ENCODE data around the gene RNASEH2A. TPM values are rescaled to one million over a fixed set of nuclear protein-coding genes. Genes with fewer than 3 reads are reported as not detected.
A peak's percentile ranks its signal among the peaks of the same experiment; 100 is the strongest.

RNASEH2A gene
- total and polyA plus RNA-seq, 2 of the 13 experiments (the other 11 are each of a cell fraction or from before 2014, with no cell fraction given), result 25.1 to 35.8 TPM

DNA sequence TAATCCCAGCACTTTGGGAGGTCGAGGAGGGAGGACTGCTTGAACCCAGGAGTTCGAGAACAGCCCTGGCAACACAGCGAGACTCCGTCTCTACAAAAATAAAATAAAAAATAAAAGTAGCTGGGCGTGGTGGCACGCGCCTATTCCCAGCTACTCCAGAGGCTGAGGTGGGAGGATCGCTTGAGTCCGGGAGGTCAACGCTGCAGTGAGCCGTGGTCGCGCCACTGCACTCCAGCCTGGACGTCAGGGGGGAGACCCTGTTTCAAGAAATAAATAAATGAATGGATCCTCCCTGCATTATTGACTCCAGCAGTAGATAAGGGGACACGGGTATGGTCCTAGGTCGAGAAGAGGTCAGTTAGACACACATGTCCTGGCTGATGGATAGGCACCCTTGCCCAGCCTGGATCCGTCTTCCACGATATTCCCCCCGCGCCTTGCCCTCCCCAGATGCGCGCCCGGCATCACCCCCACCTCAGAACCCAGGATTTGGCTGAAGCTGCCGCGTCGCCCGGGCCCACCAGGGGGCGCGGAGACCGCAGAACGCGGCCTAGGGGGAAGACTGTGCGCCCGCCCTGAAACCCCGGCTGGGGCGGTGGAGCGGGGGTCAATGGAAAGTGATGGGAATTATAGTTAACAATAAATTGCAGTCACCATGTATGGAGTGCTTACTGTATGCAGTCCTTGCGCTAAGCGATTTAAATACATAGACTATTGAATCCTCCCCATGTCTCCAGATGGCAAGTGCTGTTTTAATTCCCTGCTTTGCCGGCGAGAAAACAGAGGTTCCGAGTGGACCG is 29.0 kb upstream of the RNASEH2A start (continued):
- TF ChIP-seq GABPB1 (CRISPR knock-in tag; IDR thresholded peaks at IDR 0.05) (no peak), BCL6 (CRISPR knock-in tag; IDR thresholded peaks at IDR 0.05) (0 out of 2 replicates have a peak, but pooled peaks have one; percentile 25), RFXAP (CRISPR knock-in tag; IDR thresholded peaks at IDR 0.05; ENCODE audit: borderline replicate concordance) (no peak), SNAPC2 (CRISPR knock-in tag; IDR thresholded peaks at IDR 0.05) (peak; percentile 65; the same call in 1 of the 2 replicates), MAF1 (CRISPR knock-in tag; IDR thresholded peaks at IDR 0.05; ENCODE audit: borderline replicate concordance) (no peak), ZBTB42 (CRISPR knock-in tag; IDR thresholded peaks at IDR 0.05) (0 out of 2 replicates have a peak, but pooled peaks have one; percentile 43), GFI1 (CRISPR knock-in tag; IDR thresholded peaks at IDR 0.05; ENCODE audit: borderline replicate concordance) (0 out of 2 replicates have a peak, but pooled peaks have one; percentile 26), ZSCAN21 (CRISPR knock-in tag; IDR thresholded peaks at IDR 0.05; ENCODE audit: borderline replicate concordance) (no peak), ZNF124 (CRISPR knock-in tag; IDR thresholded peaks at IDR 0.05) (no peak), ZNF20 (CRISPR knock-in tag; IDR thresholded peaks at IDR 0.05) (no peak), PHF5A (CRISPR knock-in tag; IDR thresholded peaks at IDR 0.05; ENCODE audit: low read depth, unreplicated experiment) (no peak), CBFB (CRISPR knock-in tag; IDR thresholded peaks at IDR 0.05) (peak; percentile 90), PPARG (CRISPR knock-in tag; conservative IDR thresholded peaks at IDR 0.05) (no peak), ZNF274 (CRISPR knock-in tag; IDR thresholded peaks at IDR 0.05) (no peak), ZC3H13 (CRISPR knock-in tag; IDR thresholded peaks at IDR 0.05) (no peak), PAX8 (CRISPR knock-in tag; IDR thresholded peaks at IDR 0.05; ENCODE audit: borderline replicate concordance) (no peak)
- TF ChIP-seq, protein P1, sequence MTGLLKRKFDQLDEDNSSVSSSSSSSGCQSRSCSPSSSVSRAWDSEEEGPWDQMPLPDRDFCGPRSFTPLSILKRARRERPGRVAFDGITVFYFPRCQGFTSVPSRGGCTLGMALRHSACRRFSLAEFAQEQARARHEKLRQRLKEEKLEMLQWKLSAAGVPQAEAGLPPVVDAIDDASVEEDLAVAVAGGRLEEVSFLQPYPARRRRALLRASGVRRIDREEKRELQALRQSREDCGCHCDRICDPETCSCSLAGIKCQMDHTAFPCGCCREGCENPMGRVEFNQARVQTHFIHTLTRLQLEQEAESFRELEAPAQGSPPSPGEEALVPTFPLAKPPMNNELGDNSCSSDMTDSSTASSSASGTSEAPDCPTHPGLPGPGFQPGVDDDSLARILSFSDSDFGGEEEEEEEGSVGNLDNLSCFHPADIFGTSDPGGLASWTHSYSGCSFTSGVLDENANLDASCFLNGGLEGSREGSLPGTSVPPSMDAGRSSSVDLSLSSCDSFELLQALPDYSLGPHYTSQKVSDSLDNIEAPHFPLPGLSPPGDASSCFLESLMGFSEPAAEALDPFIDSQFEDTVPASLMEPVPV (CRISPR knock-in tag; IDR thresholded peaks at IDR 0.05), result no peak
- TF ChIP-seq, protein P2, sequence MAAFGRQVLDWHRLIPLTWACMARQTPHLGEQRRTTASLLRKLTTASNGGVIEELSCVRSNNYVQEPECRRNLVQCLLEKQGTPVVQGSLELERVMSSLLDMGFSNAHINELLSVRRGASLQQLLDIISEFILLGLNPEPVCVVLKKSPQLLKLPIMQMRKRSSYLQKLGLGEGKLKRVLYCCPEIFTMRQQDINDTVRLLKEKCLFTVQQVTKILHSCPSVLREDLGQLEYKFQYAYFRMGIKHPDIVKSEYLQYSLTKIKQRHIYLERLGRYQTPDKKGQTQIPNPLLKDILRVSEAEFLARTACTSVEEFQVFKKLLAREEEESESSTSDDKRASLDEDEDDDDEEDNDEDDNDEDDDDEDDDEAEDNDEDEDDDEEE (CRISPR knock-in tag; IDR thresholded peaks at IDR 0.05), result no peak
- TF ChIP-seq, protein P3, sequence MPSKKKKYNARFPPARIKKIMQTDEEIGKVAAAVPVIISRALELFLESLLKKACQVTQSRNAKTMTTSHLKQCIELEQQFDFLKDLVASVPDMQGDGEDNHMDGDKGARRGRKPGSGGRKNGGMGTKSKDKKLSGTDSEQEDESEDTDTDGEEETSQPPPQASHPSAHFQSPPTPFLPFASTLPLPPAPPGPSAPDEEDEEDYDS (CRISPR knock-in tag; IDR thresholded peaks at IDR 0.05), result 0 out of 2 replicates have a peak, but pooled peaks have one; percentile 34
- TF ChIP-seq, protein P4, sequence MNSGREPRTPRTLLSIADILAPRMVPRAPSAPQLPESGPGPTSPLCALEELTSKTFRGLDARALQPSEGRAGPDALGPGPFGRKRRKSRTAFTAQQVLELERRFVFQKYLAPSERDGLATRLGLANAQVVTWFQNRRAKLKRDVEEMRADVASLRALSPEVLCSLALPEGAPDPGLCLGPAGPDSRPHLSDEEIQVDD (CRISPR knock-in tag; IDR thresholded peaks at IDR 0.05; ENCODE audit: borderline replicate concordance), result no peak
- TF ChIP-seq, protein P5, sequence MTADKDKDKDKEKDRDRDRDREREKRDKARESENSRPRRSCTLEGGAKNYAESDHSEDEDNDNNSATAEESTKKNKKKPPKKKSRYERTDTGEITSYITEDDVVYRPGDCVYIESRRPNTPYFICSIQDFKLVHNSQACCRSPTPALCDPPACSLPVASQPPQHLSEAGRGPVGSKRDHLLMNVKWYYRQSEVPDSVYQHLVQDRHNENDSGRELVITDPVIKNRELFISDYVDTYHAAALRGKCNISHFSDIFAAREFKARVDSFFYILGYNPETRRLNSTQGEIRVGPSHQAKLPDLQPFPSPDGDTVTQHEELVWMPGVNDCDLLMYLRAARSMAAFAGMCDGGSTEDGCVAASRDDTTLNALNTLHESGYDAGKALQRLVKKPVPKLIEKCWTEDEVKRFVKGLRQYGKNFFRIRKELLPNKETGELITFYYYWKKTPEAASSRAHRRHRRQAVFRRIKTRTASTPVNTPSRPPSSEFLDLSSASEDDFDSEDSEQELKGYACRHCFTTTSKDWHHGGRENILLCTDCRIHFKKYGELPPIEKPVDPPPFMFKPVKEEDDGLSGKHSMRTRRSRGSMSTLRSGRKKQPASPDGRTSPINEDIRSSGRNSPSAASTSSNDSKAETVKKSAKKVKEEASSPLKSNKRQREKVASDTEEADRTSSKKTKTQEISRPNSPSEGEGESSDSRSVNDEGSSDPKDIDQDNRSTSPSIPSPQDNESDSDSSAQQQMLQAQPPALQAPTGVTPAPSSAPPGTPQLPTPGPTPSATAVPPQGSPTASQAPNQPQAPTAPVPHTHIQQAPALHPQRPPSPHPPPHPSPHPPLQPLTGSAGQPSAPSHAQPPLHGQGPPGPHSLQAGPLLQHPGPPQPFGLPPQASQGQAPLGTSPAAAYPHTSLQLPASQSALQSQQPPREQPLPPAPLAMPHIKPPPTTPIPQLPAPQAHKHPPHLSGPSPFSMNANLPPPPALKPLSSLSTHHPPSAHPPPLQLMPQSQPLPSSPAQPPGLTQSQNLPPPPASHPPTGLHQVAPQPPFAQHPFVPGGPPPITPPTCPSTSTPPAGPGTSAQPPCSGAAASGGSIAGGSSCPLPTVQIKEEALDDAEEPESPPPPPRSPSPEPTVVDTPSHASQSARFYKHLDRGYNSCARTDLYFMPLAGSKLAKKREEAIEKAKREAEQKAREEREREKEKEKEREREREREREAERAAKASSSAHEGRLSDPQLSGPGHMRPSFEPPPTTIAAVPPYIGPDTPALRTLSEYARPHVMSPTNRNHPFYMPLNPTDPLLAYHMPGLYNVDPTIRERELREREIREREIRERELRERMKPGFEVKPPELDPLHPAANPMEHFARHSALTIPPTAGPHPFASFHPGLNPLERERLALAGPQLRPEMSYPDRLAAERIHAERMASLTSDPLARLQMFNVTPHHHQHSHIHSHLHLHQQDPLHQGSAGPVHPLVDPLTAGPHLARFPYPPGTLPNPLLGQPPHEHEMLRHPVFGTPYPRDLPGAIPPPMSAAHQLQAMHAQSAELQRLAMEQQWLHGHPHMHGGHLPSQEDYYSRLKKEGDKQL (CRISPR knock-in tag; IDR thresholded peaks at IDR 0.05; ENCODE audit: low read depth), result no peak
